OCI-LY7 (cell line): ENCODE results near the gene AGK.

Experiments
- EZH2phosphoT487 ChIP-seq: fragments of 200-600 bp; sonication (generic); IDR thresholded peaks from 2 replicates; pipeline ENCODE4 v1.6.1; 2018; ENCODE audit warnings: low read depth, borderline replicate concordance, mild to moderate bottlenecking, mixed run types, antibody characterized with exemption, low read length, moderate library complexity, mixed read lengths
- TF ChIP-seq, protein P1 (sequence below): fragments of 200-600 bp; sonication (generic); conservative IDR thresholded peaks from 2 replicates; pipeline ENCODE4 v1.5.1; 2014; ENCODE audit warnings: mild to moderate bottlenecking, antibody characterized with exemption, low read length, moderate library complexity, mixed read lengths

DNA sequence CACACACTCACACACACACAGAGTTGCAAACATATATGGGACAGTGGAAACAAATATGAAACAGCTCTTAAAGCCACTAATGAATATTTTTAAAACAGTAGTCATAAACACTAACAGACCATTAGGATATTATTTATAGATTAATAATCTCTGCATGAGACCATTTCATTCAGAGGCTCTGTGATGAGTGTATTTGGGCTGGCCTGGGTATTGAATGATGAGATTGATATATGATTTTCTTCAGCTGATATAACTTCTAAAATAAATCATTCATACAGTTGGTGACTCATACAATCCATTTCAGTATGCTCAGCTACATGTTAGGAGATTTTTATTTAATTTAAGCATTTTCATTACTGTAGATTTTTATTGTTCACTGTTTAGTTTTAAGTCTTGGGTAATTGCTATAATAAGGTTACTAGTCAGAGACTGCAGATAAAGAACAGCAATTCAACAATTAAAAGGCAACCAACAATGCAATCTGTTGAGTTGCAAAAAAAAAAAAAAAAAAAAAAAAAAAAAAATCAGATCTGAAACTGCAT is 25.2 kb upstream of the AGK start:
- TF ChIP-seq, protein P1, sequence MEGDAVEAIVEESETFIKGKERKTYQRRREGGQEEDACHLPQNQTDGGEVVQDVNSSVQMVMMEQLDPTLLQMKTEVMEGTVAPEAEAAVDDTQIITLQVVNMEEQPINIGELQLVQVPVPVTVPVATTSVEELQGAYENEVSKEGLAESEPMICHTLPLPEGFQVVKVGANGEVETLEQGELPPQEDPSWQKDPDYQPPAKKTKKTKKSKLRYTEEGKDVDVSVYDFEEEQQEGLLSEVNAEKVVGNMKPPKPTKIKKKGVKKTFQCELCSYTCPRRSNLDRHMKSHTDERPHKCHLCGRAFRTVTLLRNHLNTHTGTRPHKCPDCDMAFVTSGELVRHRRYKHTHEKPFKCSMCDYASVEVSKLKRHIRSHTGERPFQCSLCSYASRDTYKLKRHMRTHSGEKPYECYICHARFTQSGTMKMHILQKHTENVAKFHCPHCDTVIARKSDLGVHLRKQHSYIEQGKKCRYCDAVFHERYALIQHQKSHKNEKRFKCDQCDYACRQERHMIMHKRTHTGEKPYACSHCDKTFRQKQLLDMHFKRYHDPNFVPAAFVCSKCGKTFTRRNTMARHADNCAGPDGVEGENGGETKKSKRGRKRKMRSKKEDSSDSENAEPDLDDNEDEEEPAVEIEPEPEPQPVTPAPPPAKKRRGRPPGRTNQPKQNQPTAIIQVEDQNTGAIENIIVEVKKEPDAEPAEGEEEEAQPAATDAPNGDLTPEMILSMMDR = no peak
- no peak for TF ChIP-seq EZH2phosphoT487
